ENCODE measurements around the gene GPATCH4.
A peak's percentile ranks its signal among the peaks of the same experiment; 100 is the strongest.
"Not testable (repeated sequence)": the region's sequence is repeated elsewhere in the genome, so short reads cannot be mapped to it uniquely, and the experiment has no call there.

The GPATCH4 gene

GRCh38 chr1:156625436-156626078, 24.3 kb upstream of the GPATCH4 start:
- DNase-seq = no peak

GRCh38 chr1:156624814-156625435, 23.6 kb upstream of the GPATCH4 start:
- DNase-seq = no peak

- peak; percentile 13 for DNase-seq
Measured at GRCh38 chr1:156623946-156624813, 22.9 kb upstream of the GPATCH4 start.

GRCh38 chr1:156622581-156623297, 21.5 kb upstream of the GPATCH4 start:
- DNase-seq = no peak

GRCh38 chr1:156619582-156619955, 18.3 kb upstream of the GPATCH4 start:
- no peak for DNase-seq

- peak; percentile 26 for DNase-seq
Measured at GRCh38 chr1:156618853-156619581, 17.7 kb upstream of the GPATCH4 start, which contains the start of gene HAPLN2. TSS of gene HAPLN2 (plus strand) at chr1:156619415. CDS start at chr1:156623491, 4,076 bp downstream.

GRCh38 chr1:156616463-156616862, 15.2 kb upstream of the GPATCH4 start:
- no peak for DNase-seq

- no peak for DNase-seq
Measured at GRCh38 chr1:156615946-156616345, 14.7 kb upstream of the GPATCH4 start.

GRCh38 chr1:156612666-156613065, 11.4 kb upstream of the GPATCH4 start:
- DNase-seq = no peak

- not testable (repeated sequence) for DNase-seq
Measured at GRCh38 chr1:156610072-156610471, 8.8 kb upstream of the GPATCH4 start.

- peak; percentile 35 for DNase-seq
Measured at GRCh38 chr1:156608981-156609380, 7.7 kb upstream of the GPATCH4 start.

GRCh38 chr1:156608036-156608674, 6.9 kb upstream of the GPATCH4 start:
- DNase-seq = peak; percentile 50

- DNase-seq = not testable (repeated sequence)
Measured at GRCh38 chr1:156607344-156607743, 6.1 kb upstream of the GPATCH4 start.

GRCh38 chr1:156602557-156602993, 1.3 kb upstream of the GPATCH4 start:
- no peak for DNase-seq

- no peak for DNase-seq
Measured at GRCh38 chr1:156601892-156602291, 613 bp upstream of the GPATCH4 start.

- no peak for DNase-seq
Measured at GRCh38 chr1:156600733-156601121, 552 bp downstream of the GPATCH4 start.

- DNase-seq = no peak
Measured at GRCh38 chr1:156599811-156600210, 1.5 kb downstream of the GPATCH4 start.

GRCh38 chr1:156598731-156599432, 2.4 kb downstream of the GPATCH4 start:
- DNase-seq = no peak

GRCh38 chr1:156598125-156598524, 3.2 kb downstream of the GPATCH4 start:
- DNase-seq = no peak

GRCh38 chr1:156596426-156596825, 4.9 kb downstream of the GPATCH4 start:
- no peak for DNase-seq

- DNase-seq = no peak
Measured at GRCh38 chr1:156595016-156595415, 6.3 kb downstream of the GPATCH4 start.
